ENCODE results near the gene MYO3B.

MYO3B gene

GRCh38 chr2:170145191-170145590 lies 32.8 kb upstream of the MYO3B start:
- H3F3A ChIP-seq (ENCODE audit: insufficient read depth): no peaks in the 10 kb centered on the region
- no peak overlapping the region for H3K4me3 ChIP-seq (ENCODE audit: insufficient read depth, low read length, poor library complexity, severe bottlenecking)
- no peaks in the 10 kb centered on the region for H3K79me2 ChIP-seq (ENCODE audit: insufficient read depth, low read length)
- H3K27ac ChIP-seq (ENCODE audit: low read depth, low read length): no peak overlapping the region
- no peak overlapping the region for H3K9ac ChIP-seq (ENCODE audit: low read length)
- H3K9me2 ChIP-seq (replicated peaks; ENCODE audit: insufficient read depth, low read length): no peaks in the 10 kb centered on the region
- no peaks in the 10 kb centered on the region for H4K20me1 ChIP-seq (ENCODE audit: low read depth, low read length)
- H3K9me3 ChIP-seq (ENCODE audit: insufficient read depth, low read length): no peaks in the 10 kb centered on the region
- no peaks in the 10 kb centered on the region for H3K36me3 ChIP-seq (ENCODE audit: low read length)
- no peaks in the 10 kb centered on the region for H3K27me3 ChIP-seq (ENCODE audit: low read length)
- no peak overlapping the region for H3K4me2 ChIP-seq (ENCODE audit: low read depth, low read length, poor library complexity, severe bottlenecking)
- TF ChIP-seq EZH2phosphoT487 (conservative IDR thresholded peaks at IDR 0.05; ENCODE audit: low read length) (no peak), CTCF (IDR thresholded peaks at IDR 0.05; ENCODE audit: insufficient read depth, low read length, poor library complexity, severe bottlenecking) (no peak)
- no peak overlapping the region for H2AFZ ChIP-seq (ENCODE audit: low read depth, low read length, severe bottlenecking)

GRCh38 chr2:170145675-170146432 lies 32.1 kb upstream of the MYO3B start:
- H3K9ac ChIP-seq (ENCODE audit: low read length): no peak overlapping the region
- H3K27ac ChIP-seq (ENCODE audit: low read depth, low read length): no peak overlapping the region
- H3K4me3 ChIP-seq (ENCODE audit: insufficient read depth, low read length, poor library complexity, severe bottlenecking): no peak overlapping the region
- H2AFZ ChIP-seq (ENCODE audit: low read depth, low read length, severe bottlenecking): no peak overlapping the region
- no peaks in the 10 kb centered on the region for H4K20me1 ChIP-seq (ENCODE audit: low read depth, low read length)
- no peaks in the 10 kb centered on the region for H3K36me3 ChIP-seq (ENCODE audit: low read length)
- no peaks in the 10 kb centered on the region for H3K9me2 ChIP-seq (replicated peaks; ENCODE audit: insufficient read depth, low read length)
- H3K4me2 ChIP-seq (ENCODE audit: low read depth, low read length, poor library complexity, severe bottlenecking): no peak overlapping the region
- H3F3A ChIP-seq (ENCODE audit: insufficient read depth): no peaks in the 10 kb centered on the region
- H3K9me3 ChIP-seq (ENCODE audit: insufficient read depth, low read length): no peaks in the 10 kb centered on the region
- H3K79me2 ChIP-seq (ENCODE audit: insufficient read depth, low read length): no peaks in the 10 kb centered on the region
- no peak for TF ChIP-seq CTCF (IDR thresholded peaks at IDR 0.05; ENCODE audit: insufficient read depth, low read length, poor library complexity, severe bottlenecking)
- TF ChIP-seq EZH2phosphoT487 (conservative IDR thresholded peaks at IDR 0.05; ENCODE audit: low read length): no peak
- no peaks in the 10 kb centered on the region for H3K27me3 ChIP-seq (ENCODE audit: low read length)

DNA sequence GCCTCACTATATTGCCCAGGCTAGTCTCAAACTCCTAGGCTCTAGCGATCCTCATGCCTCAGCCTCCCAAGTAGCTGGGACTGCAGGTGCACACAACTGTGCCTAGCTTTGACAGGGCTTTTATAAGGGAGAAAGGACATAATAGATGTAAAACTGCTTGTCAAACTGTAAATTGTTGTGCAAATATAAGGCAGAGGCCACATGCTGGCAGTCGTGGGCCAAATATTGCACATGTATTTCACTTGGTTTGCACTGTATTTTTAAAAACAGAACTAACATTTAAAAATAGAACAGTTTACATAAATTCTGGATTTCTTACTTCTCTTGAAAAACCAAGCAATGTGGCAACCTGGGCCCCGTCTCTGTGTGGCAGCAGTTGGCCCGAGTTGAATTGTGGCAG lies 31.2 kb upstream of the MYO3B start:
- Histone ChIP-seq H3K4me2 (ENCODE audit: low read depth, low read length, poor library complexity, severe bottlenecking) (no peak overlapping the region), H2AFZ (ENCODE audit: low read depth, low read length, severe bottlenecking) (no peak overlapping the region), H3K27ac (ENCODE audit: low read depth, low read length) (no peak overlapping the region), H3K27me3 (ENCODE audit: low read length) (no peaks in the 10 kb centered on the region), H3K9me3 (ENCODE audit: insufficient read depth, low read length) (no peaks in the 10 kb centered on the region), H4K20me1 (ENCODE audit: low read depth, low read length) (no peaks in the 10 kb centered on the region), H3F3A (ENCODE audit: insufficient read depth) (no peaks in the 10 kb centered on the region), H3K9me2 (replicated peaks; ENCODE audit: insufficient read depth, low read length) (no peaks in the 10 kb centered on the region), H3K9ac (ENCODE audit: low read length) (no peak overlapping the region), H3K36me3 (ENCODE audit: low read length) (no peaks in the 10 kb centered on the region), H3K79me2 (ENCODE audit: insufficient read depth, low read length) (no peaks in the 10 kb centered on the region), H3K4me3 (ENCODE audit: insufficient read depth, low read length, poor library complexity, severe bottlenecking) (no peak overlapping the region)
- TF ChIP-seq CTCF (IDR thresholded peaks at IDR 0.05; ENCODE audit: insufficient read depth, low read length, poor library complexity, severe bottlenecking): no peak

Measured in SU-DHL-6 (cell line).